ENCODE data around the gene LPAR6. TPM values are rescaled to one million over a fixed set of nuclear protein-coding genes. Genes with fewer than 3 reads are reported as not detected.
A peak's percentile ranks its signal among the peaks of the same experiment; 100 is the strongest.
"Not testable (repeated sequence)": the region's sequence is repeated elsewhere in the genome, so short reads cannot be mapped to it uniquely, and the experiment has no call there.

Gene LPAR6
- total RNA-seq, 2 experiments from 2014 or later = 32.0 to 53.0 TPM

DNA sequence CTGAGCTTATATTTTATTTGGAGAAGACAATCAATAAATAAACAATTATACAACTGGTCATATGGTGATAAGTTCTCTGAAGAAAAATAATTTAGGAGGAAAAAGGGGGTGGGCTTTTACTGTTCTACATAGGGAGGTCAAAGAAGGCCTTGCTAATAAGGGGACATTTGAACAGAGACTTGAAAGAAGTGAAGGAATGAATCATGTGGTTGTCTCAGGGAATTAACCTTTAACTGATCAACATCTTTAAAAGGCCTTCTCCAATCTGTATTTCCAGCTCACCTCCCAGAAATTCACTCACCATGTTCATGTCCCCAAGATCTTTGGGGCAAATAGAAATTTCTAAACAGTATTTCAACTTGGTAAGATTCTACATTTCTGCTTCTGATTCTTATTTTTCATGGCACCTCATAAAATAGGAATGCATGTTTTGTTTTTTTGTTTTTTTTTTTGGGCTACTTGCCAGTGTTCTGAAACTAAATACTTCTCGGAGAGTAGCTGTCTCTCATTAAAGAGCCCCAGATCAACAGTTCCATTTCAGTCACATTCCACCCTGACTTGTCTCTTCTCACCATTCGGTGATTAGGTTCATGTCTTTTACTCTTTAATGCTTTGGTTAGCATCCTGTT is 19.2 kb upstream of the LPAR6 start:
- CTCF ChIA-PET = no interaction called here
- Mint-ChIP-seq H3K27ac (no peak overlapping the region), H3K4me3 (no peak overlapping the region)

DNA sequence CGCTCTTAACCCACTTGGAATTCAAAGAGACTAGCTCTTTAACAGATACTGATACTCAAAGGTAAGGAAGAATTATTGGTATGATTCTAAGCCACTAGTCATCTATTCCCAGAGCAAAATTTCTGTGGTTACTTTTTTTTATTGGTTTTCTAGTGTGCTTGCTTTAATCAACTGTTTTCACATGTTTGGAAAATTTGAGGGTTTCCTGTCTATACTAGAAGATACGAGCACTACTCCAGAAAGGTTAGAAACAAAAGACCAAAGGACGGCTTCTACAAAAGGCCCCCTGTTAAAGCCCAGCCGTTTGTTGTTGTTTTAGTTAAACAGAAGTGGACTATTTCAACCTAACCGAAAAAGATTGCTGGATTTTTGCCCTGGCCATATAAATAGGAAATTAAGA is 18.5 kb upstream of the LPAR6 start:
- CTCF ChIA-PET = no interaction called here
- no peak for DNase-seq
- H3K9me3 Mint-ChIP-seq (ENCODE audit: low read depth) = peaks cover 5% of the 10 kb centered on the region
- peaks cover 26% of the 10 kb centered on the region for H3K4me1 Mint-ChIP-seq
- peaks cover 41% of the 10 kb centered on the region for H3K36me3 Mint-ChIP-seq
- H3K27ac Mint-ChIP-seq = no peak overlapping the region
- no peaks in the 10 kb centered on the region for H3K27me3 Mint-ChIP-seq
- ATAC-seq = no peak
- no peak overlapping the region for H3K4me3 Mint-ChIP-seq

More for the DNA sequence above, 19.2 kb upstream of the LPAR6 start:
- peaks cover 40% of the 10 kb centered on the region for H3K36me3 Mint-ChIP-seq
- ATAC-seq = no peak
- H3K27me3 Mint-ChIP-seq = no peaks in the 10 kb centered on the region
- H3K4me1 Mint-ChIP-seq = peaks cover 28% of the 10 kb centered on the region
- H3K9me3 Mint-ChIP-seq (ENCODE audit: low read depth) = peaks cover 1% of the 10 kb centered on the region
- no peak for DNase-seq

DNA sequence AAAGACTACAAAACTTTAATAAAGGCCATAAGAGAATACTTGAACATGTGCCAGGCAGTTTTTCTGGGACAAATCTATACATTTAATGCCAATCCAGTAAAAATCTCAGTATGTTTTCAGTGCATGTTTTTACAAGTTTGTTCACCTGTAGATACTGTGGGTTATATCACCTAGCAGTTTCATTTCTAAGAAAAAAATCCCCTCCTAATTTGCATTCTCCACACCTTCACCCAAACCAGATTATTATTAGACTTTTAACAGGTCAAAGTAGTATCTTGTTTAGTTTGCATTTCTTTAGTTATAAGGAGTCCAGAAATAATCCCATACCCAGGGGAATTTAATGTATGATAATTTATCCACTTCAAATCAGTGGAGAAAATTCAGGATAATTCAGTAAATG is 17.0 kb upstream of the LPAR6 start:
- CTCF ChIA-PET = no interaction called here
- H3K27me3 Mint-ChIP-seq = no peaks in the 10 kb centered on the region
- peaks cover 36% of the 10 kb centered on the region for H3K36me3 Mint-ChIP-seq
- peaks cover 5% of the 10 kb centered on the region for H3K9me3 Mint-ChIP-seq (ENCODE audit: low read depth)
- ATAC-seq = no peak
- peaks cover 21% of the 10 kb centered on the region for H3K4me1 Mint-ChIP-seq
- no peak for DNase-seq
- H3K27ac Mint-ChIP-seq = no peak overlapping the region
- no peak overlapping the region for H3K4me3 Mint-ChIP-seq

DNA sequence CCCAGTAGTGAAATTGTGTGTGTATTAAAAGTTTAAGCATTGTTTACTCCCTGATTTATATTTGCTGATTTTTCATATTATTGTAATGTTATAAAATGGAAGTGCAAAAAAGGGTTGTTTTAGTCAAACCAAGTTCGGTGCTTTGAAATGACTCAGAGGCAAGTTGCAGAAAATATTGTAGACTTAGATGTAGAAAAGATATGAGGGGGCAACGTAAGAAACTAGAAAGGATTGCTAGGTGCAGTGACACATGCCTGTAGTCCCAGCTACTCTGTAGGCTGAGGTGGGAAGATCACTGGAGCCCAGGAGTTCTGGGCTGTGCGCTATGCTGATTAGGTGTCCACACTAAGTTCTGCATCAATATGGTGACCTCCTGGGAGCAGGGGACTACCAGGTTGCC is 16.1 kb upstream of the LPAR6 start:
- no peak for ATAC-seq
- peaks cover 7% of the 10 kb centered on the region for H3K9me3 Mint-ChIP-seq (ENCODE audit: low read depth)
- no peak for DNase-seq
- no peak overlapping the region for H3K27ac Mint-ChIP-seq
- peaks cover 35% of the 10 kb centered on the region for H3K36me3 Mint-ChIP-seq
- H3K27me3 Mint-ChIP-seq = no peaks in the 10 kb centered on the region
- CTCF ChIA-PET = interaction anchor here (1.1 kb wide), 1 partner anchor 151 kb away, joined by 3 read pairs; no protein-coding TSS in a partner anchor
- H3K4me1 Mint-ChIP-seq = peaks cover 21% of the 10 kb centered on the region
- H3K4me3 Mint-ChIP-seq = no peak overlapping the region

DNA sequence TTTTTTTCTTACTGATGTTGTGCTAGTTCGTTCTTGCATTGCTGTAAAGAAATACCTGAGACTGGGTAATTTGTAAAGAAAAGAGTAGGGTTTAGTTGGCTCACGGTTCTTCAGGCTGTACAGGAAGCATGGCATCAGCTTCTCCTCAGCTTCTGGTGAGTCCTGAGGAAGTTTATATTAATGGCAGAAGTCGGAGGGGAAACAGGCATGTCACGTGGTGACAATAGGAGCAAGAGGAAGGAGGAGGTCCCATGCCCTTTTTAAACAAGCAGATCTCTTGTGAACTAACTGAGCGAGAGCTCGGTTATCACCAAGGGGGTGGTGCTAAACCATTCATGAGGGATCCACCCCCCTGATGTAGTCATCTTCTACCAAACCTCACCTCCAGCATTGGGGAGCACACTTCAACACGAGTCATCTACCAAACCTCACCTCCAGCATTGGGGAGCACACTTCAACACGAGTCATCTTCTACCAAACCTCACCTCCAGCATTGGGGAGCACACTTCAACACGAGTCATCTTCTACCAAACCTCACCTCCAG is 13.9 kb upstream of the LPAR6 start:
- H3K4me3 Mint-ChIP-seq; H3K27ac Mint-ChIP-seq; ATAC-seq; H3K27me3 Mint-ChIP-seq; DNase-seq; CTCF ChIA-PET; H3K9me3 Mint-ChIP-seq (ENCODE audit: low read depth): not testable (repeated sequence)
- H3K36me3 Mint-ChIP-seq = peaks cover 42% of the 10 kb centered on the region
- peaks cover 18% of the 10 kb centered on the region for H3K4me1 Mint-ChIP-seq

DNA sequence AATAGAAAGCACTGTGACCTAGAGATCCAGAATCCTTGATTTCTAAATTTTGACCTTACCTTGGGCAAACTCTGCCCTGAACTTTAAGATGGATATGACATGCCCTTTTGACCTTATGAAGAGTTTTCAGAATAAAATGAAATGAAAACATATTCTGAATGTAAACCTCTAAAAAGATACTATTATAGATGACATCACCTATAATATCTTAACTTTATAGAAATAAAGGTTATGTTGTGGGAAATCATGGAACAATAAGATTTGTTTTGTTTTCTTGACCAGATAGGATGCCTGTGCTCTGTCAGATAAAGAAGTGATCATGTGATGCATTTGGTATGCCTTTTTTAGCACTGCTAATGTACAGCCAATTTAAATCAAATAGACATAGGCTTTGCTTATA is 13.1 kb upstream of the LPAR6 start:
- H3K4me3 Mint-ChIP-seq = no peak overlapping the region
- H3K27ac Mint-ChIP-seq = no peak overlapping the region
- peaks cover 47% of the 10 kb centered on the region for H3K36me3 Mint-ChIP-seq
- DNase-seq (no peak), ATAC-seq (no peak)
- peaks cover 13% of the 10 kb centered on the region for H3K9me3 Mint-ChIP-seq (ENCODE audit: low read depth)
- CTCF ChIA-PET = no interaction called here
- peaks cover 16% of the 10 kb centered on the region for H3K4me1 Mint-ChIP-seq
- H3K27me3 Mint-ChIP-seq = no peaks in the 10 kb centered on the region

DNA sequence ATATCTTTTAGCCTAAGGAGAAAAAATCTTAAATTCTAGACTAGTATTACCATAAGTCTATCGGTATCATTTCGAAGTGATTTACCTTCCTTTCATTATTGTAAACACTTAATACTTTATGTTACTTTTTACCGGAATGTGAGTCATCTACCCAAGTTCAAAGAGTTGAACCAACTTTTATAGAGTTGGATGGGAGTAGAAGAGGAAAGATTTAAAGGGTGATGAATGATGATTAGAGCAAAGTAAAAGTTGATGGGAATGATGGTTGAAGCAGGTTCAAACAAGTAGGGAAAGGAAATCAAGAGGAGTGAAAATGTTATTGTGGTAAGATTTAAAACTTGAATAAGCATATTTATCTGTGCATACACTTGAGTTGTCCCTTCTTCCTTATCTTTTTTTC is 11.3 kb upstream of the LPAR6 start:
- peaks cover 56% of the 10 kb centered on the region for H3K36me3 Mint-ChIP-seq
- H3K4me1 Mint-ChIP-seq = peaks cover 9% of the 10 kb centered on the region
- no peak overlapping the region for H3K4me3 Mint-ChIP-seq
- DNase-seq = no peak
- no peaks in the 10 kb centered on the region for H3K27me3 Mint-ChIP-seq
- CTCF ChIA-PET = no interaction called here
- peaks cover 18% of the 10 kb centered on the region for H3K9me3 Mint-ChIP-seq (ENCODE audit: low read depth)
- H3K27ac Mint-ChIP-seq = no peak overlapping the region
- ATAC-seq = no peak

DNA sequence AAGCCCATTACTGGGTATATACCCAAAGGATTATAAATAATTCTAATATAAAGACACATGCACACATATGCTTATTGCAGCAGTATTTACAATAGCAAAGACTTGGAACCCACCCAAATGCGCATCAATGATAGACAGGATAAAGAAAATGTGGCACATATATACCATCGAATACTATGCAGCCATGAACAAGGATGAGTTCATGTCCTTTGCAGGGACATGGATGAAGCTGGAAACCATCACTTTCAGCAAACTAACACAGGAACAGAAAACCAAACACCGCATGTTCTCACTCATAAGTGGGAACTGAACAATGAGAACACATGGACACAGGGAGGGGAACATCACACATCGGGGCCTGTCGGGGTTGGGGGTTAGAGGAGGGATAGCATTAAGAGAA is 9.1 kb upstream of the LPAR6 start:
- DNase-seq, H3K4me3 Mint-ChIP-seq, H3K27ac Mint-ChIP-seq, H3K27me3 Mint-ChIP-seq, CTCF ChIA-PET, ATAC-seq, H3K4me1 Mint-ChIP-seq: not testable (repeated sequence)
- Mint-ChIP-seq H3K9me3 (ENCODE audit: low read depth) (peaks cover 27% of the 10 kb centered on the region), H3K36me3 (peaks cover 67% of the 10 kb centered on the region)

DNA sequence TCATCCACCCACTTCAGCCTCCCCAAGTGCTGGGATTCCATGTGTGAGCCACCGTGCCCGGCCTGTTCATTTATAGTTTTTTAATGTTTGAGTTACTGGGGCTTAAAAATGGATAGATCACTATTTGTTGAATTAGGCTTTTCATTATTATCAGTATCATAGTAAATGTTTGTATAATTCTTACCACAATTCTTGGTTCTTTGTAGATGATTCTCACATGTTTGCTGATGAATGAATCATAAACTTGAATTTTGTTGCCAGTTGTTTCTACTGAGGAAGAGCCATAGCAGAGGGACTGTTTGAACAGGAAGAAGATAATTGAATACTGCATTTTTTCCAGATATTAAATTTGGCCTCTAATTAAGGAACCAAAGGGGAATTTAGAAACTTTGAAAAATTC is 2.6 kb upstream of the LPAR6 start:
- Mint-ChIP-seq H3K9me3 (ENCODE audit: low read depth) (peaks cover 13% of the 10 kb centered on the region), H3K27me3 (no peaks in the 10 kb centered on the region), H3K27ac (peak overlapping the region; percentile 68), H3K4me3 (peak overlapping the region; percentile 57), H3K4me1 (peaks cover 27% of the 10 kb centered on the region), H3K36me3 (peaks cover 69% of the 10 kb centered on the region)
- DNase-seq (no peak), ATAC-seq (no peak)
- CTCF ChIA-PET = interaction anchor here (0.9 kb wide), 1 partner anchor 13 kb away, joined by 3 read pairs; no protein-coding TSS in a partner anchor

DNA sequence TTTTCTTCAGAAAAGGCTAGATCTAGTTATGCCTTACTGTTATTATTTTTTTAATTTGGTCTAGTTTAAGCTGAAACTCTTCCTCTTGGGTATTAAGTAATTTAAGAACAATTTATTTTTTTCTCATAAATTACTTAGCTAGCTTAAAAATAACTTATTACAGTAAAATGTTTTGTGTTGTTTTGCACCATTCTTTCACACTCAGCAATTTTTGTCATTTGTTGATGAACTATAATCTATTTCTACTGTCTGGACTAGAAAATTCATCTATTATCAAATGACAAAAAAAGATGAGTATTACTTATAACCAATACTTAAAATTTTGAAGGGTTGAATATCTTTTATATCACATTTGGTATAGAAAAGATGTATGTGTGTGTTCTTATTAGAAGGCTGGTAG is 1.6 kb upstream of the LPAR6 start:
- peak overlapping the region; percentile 68 for H3K27ac Mint-ChIP-seq
- DNase-seq (no peak), ATAC-seq (no peak)
- no peaks in the 10 kb centered on the region for H3K27me3 Mint-ChIP-seq
- peaks cover 68% of the 10 kb centered on the region for H3K36me3 Mint-ChIP-seq
- H3K4me3 Mint-ChIP-seq = peak overlapping the region; percentile 57
- H3K9me3 Mint-ChIP-seq (ENCODE audit: low read depth) = peaks cover 10% of the 10 kb centered on the region
- CTCF ChIA-PET = interaction anchor here (0.6 to 1.5 kb wide), 3 partner anchors 13 to 287 kb away, joined by 3 read pairs; no protein-coding TSS in a partner anchor
- H3K4me1 Mint-ChIP-seq = peaks cover 32% of the 10 kb centered on the region

DNA sequence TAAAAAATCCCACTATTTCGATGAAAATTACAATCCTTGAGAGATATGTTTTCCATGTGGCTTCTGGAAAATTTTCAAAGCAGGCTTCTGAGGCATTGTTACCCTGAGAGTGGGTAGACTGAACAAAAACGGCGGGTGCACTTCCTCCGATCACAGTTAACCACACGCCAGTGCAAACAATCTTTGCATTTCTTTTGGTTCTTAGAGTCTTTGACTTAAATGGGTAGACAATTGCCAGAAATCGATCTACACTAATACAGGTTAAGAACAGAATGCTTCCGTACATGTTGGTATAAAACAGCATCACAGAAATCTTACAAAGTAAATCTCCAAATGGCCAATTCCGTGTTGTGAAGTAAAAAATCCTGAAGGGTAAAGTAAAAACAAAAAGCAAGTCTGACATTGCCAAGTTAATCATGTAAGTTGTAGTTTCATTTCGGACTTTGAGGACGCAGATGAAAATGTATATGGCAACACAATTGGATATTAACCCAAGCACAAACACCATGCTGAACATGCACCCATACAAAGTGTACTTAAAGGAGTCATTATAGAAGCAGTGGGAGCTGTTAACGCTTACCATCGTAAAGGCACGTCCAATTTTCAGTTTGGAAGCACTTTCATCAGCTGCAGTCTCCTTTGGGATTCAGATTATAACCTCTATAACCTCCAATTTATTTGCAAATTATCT is 927 bp downstream of the LPAR6 start:
- DNase-seq (peak; percentile 49), ATAC-seq (peak; percentile 70)
- Mint-ChIP-seq H3K27ac (peak overlapping the region; percentile 93), H3K36me3 (peaks cover 60% of the 10 kb centered on the region), H3K9me3 (ENCODE audit: low read depth) (peaks cover 2% of the 10 kb centered on the region), H3K4me1 (peaks cover 42% of the 10 kb centered on the region), H3K4me3 (peak overlapping the region; percentile 95), H3K27me3 (no peaks in the 10 kb centered on the region)
- CTCF ChIA-PET = interaction anchor here (0.7 to 0.8 kb wide), 2 partner anchors 78 to 168 kb away, joined by 3 read pairs; no protein-coding TSS in a partner anchor

DNA sequence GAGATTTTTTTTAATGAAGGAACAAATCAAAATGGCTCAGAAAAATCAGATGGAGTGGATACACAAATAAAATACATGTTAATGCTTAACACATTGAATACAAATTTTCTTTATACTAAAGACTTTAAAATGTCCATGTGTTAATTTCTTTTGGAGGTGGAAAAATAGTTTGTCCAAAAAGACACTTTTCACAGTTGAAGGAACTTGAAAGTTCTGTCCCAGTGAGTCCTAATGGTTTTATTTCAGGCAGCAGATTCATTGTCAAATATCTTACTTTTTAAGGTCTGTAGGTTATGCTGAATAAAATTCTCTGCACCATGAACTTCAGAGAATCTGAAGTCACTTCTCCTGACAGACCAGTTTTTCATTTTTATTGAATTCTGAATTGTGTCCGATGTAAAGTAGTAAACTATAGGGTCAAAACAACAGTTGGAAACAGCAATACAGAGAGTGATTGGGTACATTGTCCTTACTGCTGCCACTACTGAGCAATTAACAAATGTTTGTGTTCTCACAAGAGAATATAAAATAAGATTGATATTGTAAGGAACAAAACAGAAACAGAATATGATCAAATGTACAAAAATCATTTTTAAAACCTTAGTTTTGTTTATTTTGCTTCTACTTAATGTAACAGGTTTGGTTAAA is 1.6 kb downstream of the LPAR6 start:
- no peaks in the 10 kb centered on the region for H3K27me3 Mint-ChIP-seq
- CTCF ChIA-PET = no interaction called here
- H3K9me3 Mint-ChIP-seq (ENCODE audit: low read depth) = peaks cover 2% of the 10 kb centered on the region
- peak overlapping the region; percentile 95 for H3K4me3 Mint-ChIP-seq
- H3K27ac Mint-ChIP-seq = peak overlapping the region; percentile 93
- ATAC-seq (peak; percentile 35), DNase-seq (no peak)
- peaks cover 45% of the 10 kb centered on the region for H3K4me1 Mint-ChIP-seq
- peaks cover 57% of the 10 kb centered on the region for H3K36me3 Mint-ChIP-seq

DNA sequence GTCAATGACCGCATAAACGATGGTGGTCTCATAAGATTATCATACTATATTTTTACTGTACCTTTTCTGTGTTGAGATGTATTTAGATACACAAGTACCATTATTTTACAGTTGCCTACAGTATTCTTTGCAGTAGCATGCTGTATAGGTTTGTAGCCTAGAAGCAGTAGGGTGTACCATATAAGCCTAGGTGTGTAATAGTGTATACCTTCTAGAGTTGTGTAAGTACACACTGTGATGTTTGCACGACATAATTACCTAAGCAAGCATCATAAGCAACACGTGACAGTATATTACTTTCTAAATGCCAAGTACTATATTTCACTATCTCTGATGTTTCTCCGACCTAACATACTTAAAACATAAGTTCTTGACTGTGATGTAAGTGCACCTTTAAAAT is 2.7 kb downstream of the LPAR6 start:
- H3K27ac Mint-ChIP-seq = peak overlapping the region; percentile 66
- H3K36me3 Mint-ChIP-seq = peaks cover 50% of the 10 kb centered on the region
- ATAC-seq (no peak), DNase-seq (no peak)
- CTCF ChIA-PET = no interaction called here
- peak overlapping the region; percentile 95 for H3K4me3 Mint-ChIP-seq
- H3K9me3 Mint-ChIP-seq (ENCODE audit: low read depth) = no peaks in the 10 kb centered on the region
- H3K27me3 Mint-ChIP-seq = no peaks in the 10 kb centered on the region
- peaks cover 47% of the 10 kb centered on the region for H3K4me1 Mint-ChIP-seq

All from activated CD8-positive, alpha-beta memory T cell treated with anti-CD3 and anti-CD28 coated beads, Interleukin-2, amount 10 ng/mL, durations not matched to agents 7 days and 5 days (primary cell).